DND-41 (cell line): ENCODE data around the gene METTL6.
"Not testable (repeated sequence)": the region's sequence is repeated elsewhere in the genome, so short reads cannot be mapped to it uniquely, and the experiment has no call there.

ENCODE experiments used
- ATAC-seq: fragments of 200-7000 bp; cut with Tn5 transposase; 3 replicates; pipeline ENCODE4 v1.9.1; 2021; ENCODE audit warnings: low read depth; ENCODE audit not compliant: insufficient read depth
- DNase-seq: peaks from one replicate; pipeline ENCODE4 v3.0.0-alpha.2; 2020
- H2AFZ ChIP-seq: 2 replicates; pipeline ENCODE4 v1.6.0; 2012; ENCODE audit warnings: low read depth, low read length
- H3K27ac ChIP-seq: 2 replicates; pipeline ENCODE4 v1.5.1; 2012; ENCODE audit warnings: low read length, inconsistent platforms
- H3K27me3 ChIP-seq: fragments of 200-600 bp; sonication (generic); 2 replicates; pipeline ENCODE4 v1.6.0; 2012; ENCODE audit warnings: low read length, mild to moderate bottlenecking, inconsistent platforms; ENCODE audit not compliant: insufficient read depth, poor library complexity
- H3K36me3 ChIP-seq: 2 replicates; pipeline ENCODE4 v1.5.1; 2012; ENCODE audit warnings: low read length, inconsistent platforms; ENCODE audit not compliant: insufficient read depth
- H3K4me1 ChIP-seq: 2 replicates; pipeline ENCODE4 v1.5.1; 2012; ENCODE audit warnings: mild to moderate bottlenecking, low read length; ENCODE audit not compliant: insufficient read depth
- H3K4me2 ChIP-seq: 2 replicates; pipeline ENCODE4 v1.6.0; 2012; ENCODE audit warnings: mild to moderate bottlenecking, moderate library complexity, low read length, inconsistent platforms; ENCODE audit not compliant: insufficient read depth
- H3K4me3 ChIP-seq, 2 experiments: fragments of 200-600 bp in 1 of 2; shearing (Covaris generic) in 1 of 2; 2 replicates each; pipeline ENCODE4 v1.5.1; 2012 to 2016; ENCODE audit warnings: inconsistent platforms in 2 of 2, low read length in 2 of 2, mild to moderate bottlenecking in 2 of 2, low read depth in 1 of 2, moderate library complexity in 1 of 2
- H3K79me2 ChIP-seq: 2 replicates; pipeline ENCODE4 v1.6.0; 2012; ENCODE audit warnings: low read length, inconsistent platforms; ENCODE audit not compliant: insufficient read depth
- H3K9ac ChIP-seq: 2 replicates; pipeline ENCODE4 v1.6.0; 2012; ENCODE audit warnings: low read depth, mild to moderate bottlenecking, inconsistent platforms, low read length, moderate library complexity
- H3K9me3 ChIP-seq: 2 replicates; pipeline ENCODE4 v1.5.1; 2012; ENCODE audit warnings: low read length, moderate library complexity, mild to moderate bottlenecking, inconsistent platforms; ENCODE audit not compliant: insufficient read depth, severe bottlenecking
- H4K20me1 ChIP-seq: 2 replicates; pipeline ENCODE4 v1.6.0; 2012; ENCODE audit warnings: low read length; ENCODE audit not compliant: insufficient read depth
- CTCF ChIP-seq: IDR thresholded peaks from 2 replicates; pipeline ENCODE4 v1.5.1; 2012; ENCODE audit warnings: borderline replicate concordance, low read length, moderate library complexity, mild to moderate bottlenecking; ENCODE audit not compliant: poor library complexity, severe bottlenecking; ENCODE audit errors: extremely low read depth
- EZH2 ChIP-seq: IDR thresholded peaks from 3 replicates; pipeline ENCODE4 v1.6.1; 2012; ENCODE audit warnings: borderline replicate concordance, low read depth, mild to moderate bottlenecking, moderate library complexity, low read length, inconsistent platforms; ENCODE audit not compliant: severe bottlenecking

Gene METTL6

GRCh38 chr3:15460891-15461531 is 33.7 kb upstream of the METTL6 start:
- peak; percentile 92 for DNase-seq
- H2AFZ ChIP-seq, result no peak overlapping the region
- peak; percentile 46 for TF ChIP-seq CTCF
- TF ChIP-seq EZH2, result no peak

GRCh38 chr3:15458212-15458780 is 31.0 kb upstream of the METTL6 start:
- Histone ChIP-seq H3K4me3 (no peak overlapping the region), H3K79me2 (no peaks in the 10 kb centered on the region), H3K27me3 (no peaks in the 10 kb centered on the region), H4K20me1 (no peaks in the 10 kb centered on the region), H3K9ac (no peak overlapping the region), H3K9me3 (no peaks in the 10 kb centered on the region), H3K36me3 (no peaks in the 10 kb centered on the region), H3K4me1 (peaks cover 33% of the 10 kb centered on the region), H3K27ac (no peak overlapping the region), H2AFZ (no peak overlapping the region), H3K4me2 (no peak overlapping the region)
- TF ChIP-seq EZH2 (no peak), CTCF (no peak)
- ATAC-seq (no peak), DNase-seq (peak; percentile 24)

More at GRCh38 chr3:15460891-15461531, 33.7 kb upstream of the METTL6 start:
- H3K27ac ChIP-seq, result peak overlapping the region; percentile 72
- no peaks in the 10 kb centered on the region for H3K27me3 ChIP-seq
- no peaks in the 10 kb centered on the region for H3K9me3 ChIP-seq
- peaks cover 33% of the 10 kb centered on the region for H3K4me1 ChIP-seq
- H3K36me3 ChIP-seq, result no peaks in the 10 kb centered on the region
- no peaks in the 10 kb centered on the region for H4K20me1 ChIP-seq
- no peaks in the 10 kb centered on the region for H3K79me2 ChIP-seq
- peak; percentile 95 for ATAC-seq
- peak overlapping the region; percentile 14 for H3K9ac ChIP-seq
- no peak overlapping the region for H3K4me3 ChIP-seq
- peak overlapping the region; percentile 20 for H3K4me2 ChIP-seq

- H3K9ac ChIP-seq, DNase-seq, H3K27me3 ChIP-seq, H3K27ac ChIP-seq, H2AFZ ChIP-seq, H3K4me3 ChIP-seq, H4K20me1 ChIP-seq, H3K9me3 ChIP-seq, ATAC-seq, H3K4me2 ChIP-seq, H3K36me3 ChIP-seq, H3K79me2 ChIP-seq: not testable (repeated sequence)
- H3K4me1 ChIP-seq, result peaks cover 22% of the 10 kb centered on the region
Observed at GRCh38 chr3:15456915-15457314, 29.6 kb upstream of the METTL6 start.

GRCh38 chr3:15456321-15456720 is 29.0 kb upstream of the METTL6 start:
- no peak for ATAC-seq
- TF ChIP-seq CTCF, result no peak
- TF ChIP-seq EZH2, result no peak
- no peaks in the 10 kb centered on the region for H3K27me3 ChIP-seq
- no peak overlapping the region for H3K4me3 ChIP-seq
- H3K79me2 ChIP-seq, result no peaks in the 10 kb centered on the region
- H3K4me2 ChIP-seq, result no peak overlapping the region
- H4K20me1 ChIP-seq, result no peaks in the 10 kb centered on the region
- no peak overlapping the region for H2AFZ ChIP-seq
- no peaks in the 10 kb centered on the region for H3K36me3 ChIP-seq
- H3K4me1 ChIP-seq, result peaks cover 17% of the 10 kb centered on the region
- no peak overlapping the region for H3K9ac ChIP-seq
- H3K9me3 ChIP-seq, result no peaks in the 10 kb centered on the region
- H3K27ac ChIP-seq, result no peak overlapping the region
- no peak for DNase-seq
